ENCODE measurements around the gene LIN7C.

The LIN7C gene

DNA sequence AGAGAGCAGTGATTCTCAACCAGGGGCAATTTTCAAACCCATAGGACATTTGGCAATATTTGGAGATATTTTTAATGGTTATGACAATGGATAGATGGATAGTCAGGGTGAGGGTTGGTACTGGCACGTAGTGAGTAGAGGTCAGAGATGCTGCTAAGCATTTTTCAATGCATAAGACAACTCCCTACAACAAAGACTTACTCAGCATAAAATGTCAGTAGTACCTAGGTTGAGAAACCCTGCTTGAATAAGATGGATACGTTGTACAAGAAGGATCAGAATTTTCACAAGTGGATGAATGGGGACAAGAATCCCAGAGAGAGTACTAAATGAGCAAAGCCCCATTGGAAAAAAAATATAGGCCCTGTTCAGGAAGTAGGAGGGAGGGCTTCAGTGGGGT is 11.9 kb upstream of the LIN7C start:
- TF ChIP-seq POLR2AphosphoS5 (IDR thresholded peaks at IDR 0.05; ENCODE audit: low read depth, low read length) (no peak), SIN3A (IDR thresholded peaks at IDR 0.05; ENCODE audit: borderline replicate concordance, insufficient read depth, low read length) (no peak), TAF1 (IDR thresholded peaks at IDR 0.05; ENCODE audit: borderline replicate concordance, insufficient read depth, low read length) (no peak), FOXP2 (optimal IDR thresholded peaks at IDR 0.05; ENCODE audit: borderline replicate concordance, extremely low read depth, extremely low read length, insufficient read depth) (no peak)
- TF ChIP-seq, protein P1, sequence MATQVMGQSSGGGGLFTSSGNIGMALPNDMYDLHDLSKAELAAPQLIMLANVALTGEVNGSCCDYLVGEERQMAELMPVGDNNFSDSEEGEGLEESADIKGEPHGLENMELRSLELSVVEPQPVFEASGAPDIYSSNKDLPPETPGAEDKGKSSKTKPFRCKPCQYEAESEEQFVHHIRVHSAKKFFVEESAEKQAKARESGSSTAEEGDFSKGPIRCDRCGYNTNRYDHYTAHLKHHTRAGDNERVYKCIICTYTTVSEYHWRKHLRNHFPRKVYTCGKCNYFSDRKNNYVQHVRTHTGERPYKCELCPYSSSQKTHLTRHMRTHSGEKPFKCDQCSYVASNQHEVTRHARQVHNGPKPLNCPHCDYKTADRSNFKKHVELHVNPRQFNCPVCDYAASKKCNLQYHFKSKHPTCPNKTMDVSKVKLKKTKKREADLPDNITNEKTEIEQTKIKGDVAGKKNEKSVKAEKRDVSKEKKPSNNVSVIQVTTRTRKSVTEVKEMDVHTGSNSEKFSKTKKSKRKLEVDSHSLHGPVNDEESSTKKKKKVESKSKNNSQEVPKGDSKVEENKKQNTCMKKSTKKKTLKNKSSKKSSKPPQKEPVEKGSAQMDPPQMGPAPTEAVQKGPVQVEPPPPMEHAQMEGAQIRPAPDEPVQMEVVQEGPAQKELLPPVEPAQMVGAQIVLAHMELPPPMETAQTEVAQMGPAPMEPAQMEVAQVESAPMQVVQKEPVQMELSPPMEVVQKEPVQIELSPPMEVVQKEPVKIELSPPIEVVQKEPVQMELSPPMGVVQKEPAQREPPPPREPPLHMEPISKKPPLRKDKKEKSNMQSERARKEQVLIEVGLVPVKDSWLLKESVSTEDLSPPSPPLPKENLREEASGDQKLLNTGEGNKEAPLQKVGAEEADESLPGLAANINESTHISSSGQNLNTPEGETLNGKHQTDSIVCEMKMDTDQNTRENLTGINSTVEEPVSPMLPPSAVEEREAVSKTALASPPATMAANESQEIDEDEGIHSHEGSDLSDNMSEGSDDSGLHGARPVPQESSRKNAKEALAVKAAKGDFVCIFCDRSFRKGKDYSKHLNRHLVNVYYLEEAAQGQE (IDR thresholded peaks at IDR 0.05; ENCODE audit: insufficient read depth in 1 of 2, low read depth in 2 of 2, low read length in 2 of 2): no peak

DNA sequence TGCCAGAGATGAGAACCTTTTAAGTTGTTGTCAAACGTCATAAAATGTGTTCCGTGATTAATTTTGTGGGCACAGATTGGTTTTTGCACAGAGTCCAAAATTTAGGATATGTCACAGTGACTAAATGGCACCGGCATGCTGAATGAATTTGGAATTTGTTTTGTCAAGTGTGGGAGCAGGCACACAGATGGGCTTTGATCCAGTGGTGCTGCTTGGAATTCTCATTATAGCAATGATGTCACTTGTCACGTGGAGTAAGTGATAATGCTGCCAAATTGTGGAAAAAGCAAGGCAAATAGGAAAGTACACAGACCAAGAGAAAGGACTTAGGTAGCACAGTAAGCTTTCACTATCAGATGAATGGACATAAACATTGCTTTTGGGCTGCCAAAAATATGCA is 8.0 kb upstream of the LIN7C start:
- TF ChIP-seq FOXP2 (optimal IDR thresholded peaks at IDR 0.05; ENCODE audit: borderline replicate concordance, extremely low read depth, extremely low read length, insufficient read depth) (no peak), POLR2AphosphoS5 (IDR thresholded peaks at IDR 0.05; ENCODE audit: low read depth, low read length) (no peak), TAF1 (IDR thresholded peaks at IDR 0.05; ENCODE audit: borderline replicate concordance, insufficient read depth, low read length) (no peak), SIN3A (IDR thresholded peaks at IDR 0.05; ENCODE audit: borderline replicate concordance, insufficient read depth, low read length) (no peak)
- TF ChIP-seq, protein P1 (IDR thresholded peaks at IDR 0.05; ENCODE audit: insufficient read depth in 1 of 2, low read depth in 2 of 2, low read length in 2 of 2): no peak

DNA sequence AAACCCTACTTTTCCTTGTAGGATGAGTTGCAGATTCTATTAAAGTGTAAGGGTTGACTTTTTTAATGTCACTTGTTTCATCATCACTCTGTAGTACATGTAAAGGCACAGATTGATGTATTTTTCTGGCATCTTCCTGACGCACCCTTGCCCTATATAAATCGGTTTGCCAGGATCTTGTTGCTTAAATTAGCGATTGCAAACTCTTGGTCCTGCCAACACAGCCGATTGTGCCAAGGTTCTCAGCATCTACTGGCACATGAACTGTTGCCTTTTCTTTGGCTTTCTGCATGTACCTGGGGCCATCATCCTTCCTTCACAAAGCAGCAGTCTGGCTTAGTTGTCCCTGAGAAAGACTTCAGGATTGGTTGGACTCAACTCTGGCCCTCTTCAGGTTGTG is 7.5 kb upstream of the LIN7C start:
- TF ChIP-seq POLR2AphosphoS5 (IDR thresholded peaks at IDR 0.05; ENCODE audit: low read depth, low read length) (no peak), FOXP2 (optimal IDR thresholded peaks at IDR 0.05; ENCODE audit: borderline replicate concordance, extremely low read depth, extremely low read length, insufficient read depth) (no peak)
- TF ChIP-seq, protein P1 (IDR thresholded peaks at IDR 0.05; ENCODE audit: insufficient read depth in 1 of 2, low read depth in 2 of 2, low read length in 2 of 2): no peak

DNA sequence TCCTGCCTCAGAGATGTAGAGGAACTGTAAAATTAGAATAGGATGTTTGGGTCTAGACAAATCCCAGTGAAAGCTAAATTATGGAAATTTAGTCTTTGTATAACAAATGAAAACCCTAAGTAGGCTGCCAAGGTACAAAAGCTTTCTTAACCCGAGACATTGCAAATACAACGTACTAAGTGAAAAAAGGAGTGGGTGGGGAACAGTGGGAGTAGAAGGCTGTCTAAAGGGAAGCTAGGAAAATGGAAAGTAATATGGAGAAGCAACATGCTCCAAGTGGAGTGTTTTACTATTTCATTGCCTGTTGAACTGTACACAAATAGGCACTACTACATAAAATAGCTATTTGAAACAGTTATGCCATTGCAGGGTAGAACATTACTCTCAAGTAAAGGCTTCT is 6.8 kb upstream of the LIN7C start:
- TF ChIP-seq FOXP2 (optimal IDR thresholded peaks at IDR 0.05; ENCODE audit: borderline replicate concordance, extremely low read depth, extremely low read length, insufficient read depth): no peak
- TF ChIP-seq, protein P1 (IDR thresholded peaks at IDR 0.05; ENCODE audit: insufficient read depth in 1 of 2, low read depth in 2 of 2, low read length in 2 of 2): no peak
- TF ChIP-seq SIN3A (IDR thresholded peaks at IDR 0.05; ENCODE audit: borderline replicate concordance, insufficient read depth, low read length): no peak
- no peak for TF ChIP-seq POLR2AphosphoS5 (IDR thresholded peaks at IDR 0.05; ENCODE audit: low read depth, low read length)
- TF ChIP-seq TAF1 (IDR thresholded peaks at IDR 0.05; ENCODE audit: borderline replicate concordance, insufficient read depth, low read length): no peak

DNA sequence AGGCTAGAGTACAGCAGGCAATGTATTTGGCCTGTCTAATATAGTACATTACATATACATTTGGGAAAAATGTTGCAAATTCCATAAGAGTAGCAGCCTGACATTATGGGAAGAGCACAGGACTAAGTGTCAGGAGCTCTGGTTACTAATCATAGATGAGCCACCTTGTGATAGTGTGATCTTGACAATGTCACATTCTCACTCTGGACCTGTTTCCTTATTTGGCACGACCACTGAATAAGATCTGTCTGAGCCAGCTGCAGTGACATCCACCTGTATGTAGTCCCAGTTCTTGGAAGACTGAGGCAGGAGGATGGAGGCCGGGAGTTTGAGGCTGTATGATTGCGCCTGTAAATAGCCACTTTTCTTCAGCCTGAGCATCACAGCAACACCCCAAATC is 5.7 kb upstream of the LIN7C start:
- no peak for TF ChIP-seq SIN3A (IDR thresholded peaks at IDR 0.05; ENCODE audit: borderline replicate concordance, insufficient read depth, low read length)
- TF ChIP-seq FOXP2 (optimal IDR thresholded peaks at IDR 0.05; ENCODE audit: borderline replicate concordance, extremely low read depth, extremely low read length, insufficient read depth): no peak
- TF ChIP-seq POLR2AphosphoS5 (IDR thresholded peaks at IDR 0.05; ENCODE audit: low read depth, low read length): no peak
- TF ChIP-seq TAF1 (IDR thresholded peaks at IDR 0.05; ENCODE audit: borderline replicate concordance, insufficient read depth, low read length): no peak
- TF ChIP-seq, protein P1 (IDR thresholded peaks at IDR 0.05; ENCODE audit: insufficient read depth in 1 of 2, low read depth in 2 of 2, low read length in 2 of 2): no peak

Measured in PFSK-1 (cell line).